Hematopoietic multipotent progenitor cell (in vitro differentiated cells): ENCODE measurements around the gene ZNF576. TPM values are rescaled to one million over a fixed set of nuclear protein-coding genes. Genes with fewer than 3 reads are reported as not detected.
"Not testable (repeated sequence)": the region's sequence is repeated elsewhere in the genome, so short reads cannot be mapped to it uniquely, and the experiment has no call there.

ENCODE experiments used
- DNase-seq, 3 donors: peaks; one replicate each; pipeline ENCODE4 v3.0.0-alpha.2; 2011 to 2015; ENCODE audit warnings: low read depth in 2 of 3, low spot score in 2 of 3
- total RNA-seq: library from RNA; depleted of rRNA; stranded (reverse); fragments of >200 nt; gene quantifications from one replicate; pipeline ENCODE4 v1.2.3, GENCODE V29; 2012

Gene ZNF576, protein sequence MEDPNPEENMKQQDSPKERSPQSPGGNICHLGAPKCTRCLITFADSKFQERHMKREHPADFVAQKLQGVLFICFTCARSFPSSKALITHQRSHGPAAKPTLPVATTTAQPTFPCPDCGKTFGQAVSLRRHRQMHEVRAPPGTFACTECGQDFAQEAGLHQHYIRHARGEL
- 18.0 TPM for total RNA-seq

- peak; percentile 100 for DNase-seq
Observed at GRCh38 chr19:43595999-43596841, at the start of gene ZNF576, which contains the start of gene IRGQ. Gene ZNF576 (plus strand): TSS chr19:43596595. CDS start chr19:43597109, 514 bp downstream. Gene IRGQ (minus strand): TSS chr19:43596134. CDS start chr19:43595338, 796 bp downstream.

GRCh38 chr19:43547926-43548325, 48.5 kb upstream of the ZNF576 start:
- not testable (repeated sequence) for DNase-seq

DNA sequence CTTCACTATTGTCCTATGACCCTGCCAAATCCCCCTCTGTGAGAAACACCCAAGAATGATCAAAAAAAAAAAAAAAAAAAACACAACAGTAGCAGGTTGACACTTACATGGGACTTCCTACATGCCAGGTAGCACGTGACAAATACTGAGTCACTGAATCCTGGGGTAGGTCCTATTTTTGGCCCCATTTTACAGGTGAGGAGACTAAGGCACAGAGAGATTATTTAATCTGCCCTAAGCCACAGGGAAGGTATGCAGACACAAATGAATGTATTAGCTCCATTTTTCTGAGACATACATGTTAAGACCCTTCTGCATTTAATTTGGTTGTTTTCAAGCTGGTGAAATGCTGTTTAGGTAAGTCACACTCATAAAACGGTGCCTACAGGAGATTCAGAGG, 47.7 kb upstream of the ZNF576 start:
- DNase-seq, result no peak

DNA sequence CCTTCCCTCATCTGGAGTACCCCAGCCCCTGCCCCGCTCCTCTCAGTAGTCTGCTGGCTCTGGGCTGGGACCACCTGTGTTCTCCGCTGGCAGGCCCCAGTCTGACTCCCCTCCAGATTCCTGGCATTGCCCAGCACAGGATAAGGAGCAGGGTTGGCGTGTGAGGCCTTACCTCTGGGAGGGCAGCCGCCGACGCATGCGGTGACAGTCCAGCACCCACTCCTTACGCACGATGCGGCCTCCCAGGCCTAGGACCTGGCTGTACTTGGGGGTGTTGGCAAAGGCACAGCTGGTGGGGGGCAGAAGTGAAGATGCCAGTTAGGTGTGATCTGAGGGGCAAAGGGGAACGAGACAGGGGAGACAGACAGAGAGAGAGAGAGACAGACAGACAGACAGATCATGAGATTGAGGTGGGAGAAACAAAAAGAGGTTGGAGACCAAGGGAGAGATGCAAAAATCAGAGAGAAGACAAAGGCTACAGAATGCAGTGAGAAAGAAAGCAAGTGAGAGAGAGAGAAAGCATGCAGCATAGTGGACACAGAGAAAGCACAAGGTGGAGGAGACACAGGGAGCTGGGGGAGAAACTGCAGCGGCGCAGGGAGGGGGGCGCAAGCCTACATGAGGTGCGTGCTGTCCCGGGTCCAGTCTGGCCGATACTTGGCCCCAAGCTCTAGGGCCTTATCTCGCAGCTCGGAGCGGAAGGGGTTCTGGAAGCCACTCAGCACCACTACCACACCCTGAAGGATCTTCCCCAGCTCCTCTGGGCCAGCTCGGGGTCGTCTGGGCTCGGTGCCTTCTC, 44.8 kb upstream of the ZNF576 start:
- DNase-seq, result no peak

- DNase-seq, result no peak
Observed at GRCh38 chr19:43552198-43552450, 44.3 kb upstream of the ZNF576 start.

DNA sequence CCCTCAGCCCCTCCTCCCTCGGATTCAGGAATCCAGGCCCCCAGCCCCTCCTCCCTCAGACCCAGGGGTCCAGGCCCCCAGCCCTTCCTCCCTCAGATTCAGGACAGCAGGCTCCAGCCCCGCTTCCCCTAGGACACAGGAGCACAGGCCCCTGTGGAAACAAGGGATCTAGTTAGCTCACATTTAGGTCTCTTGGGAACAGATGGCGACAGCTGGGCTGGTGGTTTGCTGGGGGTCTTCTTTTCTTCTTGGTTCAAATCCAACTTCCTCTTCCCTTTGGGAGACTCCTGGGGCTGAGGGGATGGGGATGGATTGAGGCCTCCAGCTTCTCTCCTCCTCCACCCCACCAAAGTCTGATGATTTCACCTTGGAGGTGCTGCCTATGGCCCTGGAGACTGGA, 43.8 kb upstream of the ZNF576 start:
- no peak for DNase-seq

DNA sequence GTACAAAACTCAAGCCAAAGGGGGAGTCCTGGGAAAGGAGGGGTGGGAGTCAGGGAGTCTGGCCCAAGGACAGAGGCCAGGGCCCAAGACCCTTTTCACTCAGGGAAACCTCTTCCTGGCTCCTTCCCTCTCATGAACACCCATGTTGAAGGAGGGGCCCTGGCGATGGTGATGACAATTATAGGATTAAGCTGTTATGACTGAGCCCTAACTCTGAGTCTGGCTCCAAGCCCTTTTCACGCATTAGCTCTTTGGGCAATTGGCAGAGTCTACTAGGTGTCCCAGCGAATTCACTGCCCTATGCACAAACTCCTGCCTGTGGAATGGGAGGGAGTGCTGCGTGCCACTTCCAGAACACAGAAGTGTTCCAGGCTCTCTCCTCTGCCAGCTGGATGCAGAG, 42.7 kb upstream of the ZNF576 start:
- DNase-seq, result no peak

- DNase-seq, result no peak
Observed at GRCh38 chr19:43554317-43554895, 42.0 kb upstream of the ZNF576 start.

DNA sequence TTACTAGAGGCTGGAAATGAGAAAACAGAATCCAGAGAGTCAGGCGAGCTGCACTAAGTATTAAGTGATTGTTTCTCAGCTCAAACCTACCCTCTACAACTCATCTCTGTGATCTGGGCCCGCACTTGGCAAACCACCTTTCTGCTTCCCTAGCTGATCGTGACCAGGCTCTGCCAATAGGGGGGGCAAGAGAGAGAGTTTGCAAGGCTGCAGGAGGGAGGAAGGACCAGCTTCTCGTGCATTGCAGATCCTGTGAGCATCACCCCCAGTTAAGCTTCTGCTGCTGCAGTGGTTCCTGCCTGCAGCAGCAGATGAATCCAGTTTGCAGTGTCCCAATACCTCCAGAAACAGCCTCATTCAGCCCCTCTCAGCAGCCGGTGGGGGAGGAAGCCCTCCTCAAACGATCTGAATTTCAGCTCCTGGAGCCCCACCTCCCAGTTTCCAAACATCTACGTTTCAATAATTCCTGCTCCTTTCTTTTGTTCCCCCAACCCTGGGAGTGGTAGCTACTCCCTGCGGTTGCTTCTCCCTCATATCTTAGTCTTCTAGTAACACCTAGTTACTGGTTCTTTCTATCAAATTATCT, 41.1 kb upstream of the ZNF576 start:
- DNase-seq, result peak; percentile 53 to 91 (median 80)

GRCh38 chr19:43560687-43561086, 35.7 kb upstream of the ZNF576 start:
- peak in 2 of 3 donors; percentile 29 to 50 for DNase-seq

GRCh38 chr19:43561139-43561970, 35.0 kb upstream of the ZNF576 start:
- DNase-seq, result no peak

- DNase-seq, result peak in 1 of 3 donors; percentile 42
Observed at GRCh38 chr19:43562226-43562697, 34.1 kb upstream of the ZNF576 start.

DNA sequence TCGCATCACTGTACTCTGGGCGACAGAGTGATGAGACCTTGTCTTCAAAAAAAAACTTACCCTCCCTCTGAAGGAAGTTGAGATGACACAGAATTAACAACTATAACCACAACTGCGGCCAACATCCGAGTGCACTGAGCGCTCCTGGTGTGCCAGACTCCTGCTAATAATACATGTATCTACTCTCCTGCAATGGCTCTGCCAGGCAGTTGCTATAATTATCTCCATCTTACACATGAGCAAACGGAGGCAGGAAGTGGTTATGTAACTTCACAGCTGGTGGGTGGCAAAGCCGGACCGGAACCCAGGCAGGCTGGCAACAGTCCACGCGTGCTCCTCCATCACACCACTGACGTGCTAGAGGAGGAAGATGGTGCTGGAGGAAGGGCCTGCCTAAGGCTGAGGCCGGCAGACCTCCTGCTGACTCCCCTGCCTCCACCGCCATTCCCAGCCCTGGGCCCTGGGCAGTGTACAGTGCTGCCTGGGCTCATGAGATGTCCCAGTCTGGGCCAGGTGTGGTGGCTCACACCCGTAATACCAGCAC, 33.6 kb upstream of the ZNF576 start:
- peak; percentile 59 to 98 (median 96) for DNase-seq

- DNase-seq, result no peak
Observed at GRCh38 chr19:43563816-43564457, 32.5 kb upstream of the ZNF576 start.

- no peak for DNase-seq
Observed at GRCh38 chr19:43564800-43565199, 31.6 kb upstream of the ZNF576 start.

DNA sequence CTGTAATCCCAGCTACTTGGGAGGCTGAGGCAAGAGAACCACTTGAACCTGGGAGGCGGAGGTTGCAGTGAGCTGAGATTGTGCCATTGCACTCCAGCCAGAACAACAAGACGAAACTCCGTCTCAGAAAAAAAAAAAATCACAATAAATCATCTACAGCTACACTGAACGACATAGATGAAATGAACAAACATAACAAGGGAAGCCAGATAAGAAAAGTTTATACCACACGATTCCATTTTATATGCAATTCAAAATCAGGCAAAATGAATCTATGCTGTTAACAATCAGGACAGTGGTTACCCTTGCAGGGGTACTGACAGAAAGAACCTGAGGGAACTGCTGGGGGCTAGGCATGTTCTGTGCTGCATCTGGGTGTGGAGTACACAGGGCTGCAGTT, 26.7 kb upstream of the ZNF576 start:
- no peak for DNase-seq

DNA sequence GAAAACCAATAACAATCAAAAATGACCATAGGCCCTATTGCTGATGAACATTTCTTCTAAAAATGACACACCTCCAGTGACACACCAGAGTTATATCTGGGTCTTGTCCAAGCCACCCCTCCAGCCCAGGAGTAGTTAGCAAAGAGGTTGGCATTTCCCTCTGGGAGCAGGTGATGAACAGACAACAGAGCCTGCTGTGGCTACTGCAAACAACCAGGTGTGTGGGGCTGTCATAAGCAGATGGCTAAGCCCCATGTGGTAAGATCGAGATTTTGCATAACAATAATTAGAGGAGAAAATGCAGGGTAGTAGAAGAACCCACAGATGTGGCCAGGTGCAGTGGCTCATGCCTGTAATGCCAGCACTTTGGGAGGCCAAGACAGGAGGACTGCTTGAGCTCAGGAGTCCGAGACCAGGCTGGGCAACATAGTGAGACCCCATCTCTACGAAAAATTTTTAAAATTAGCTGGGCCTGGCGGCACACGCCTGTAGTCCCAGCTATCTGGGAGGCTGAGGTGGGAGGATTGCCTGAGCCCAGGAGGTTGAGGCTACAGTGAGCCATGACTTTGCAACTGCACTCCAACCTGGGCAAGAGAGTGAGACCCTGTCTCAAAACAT, 26.1 kb upstream of the ZNF576 start:
- no peak for DNase-seq

GRCh38 chr19:43572171-43572588, 24.2 kb upstream of the ZNF576 start:
- no peak for DNase-seq
